NCI-H748 (cell line): ENCODE measurements around the gene MRPL45.

Experiments
- DNase-seq: peaks from one replicate; lab custom pipeline; 2025; ENCODE audit not compliant: unreplicated experiment; lab: John Stamatoyannopoulos, UW

The MRPL45 gene

DNA sequence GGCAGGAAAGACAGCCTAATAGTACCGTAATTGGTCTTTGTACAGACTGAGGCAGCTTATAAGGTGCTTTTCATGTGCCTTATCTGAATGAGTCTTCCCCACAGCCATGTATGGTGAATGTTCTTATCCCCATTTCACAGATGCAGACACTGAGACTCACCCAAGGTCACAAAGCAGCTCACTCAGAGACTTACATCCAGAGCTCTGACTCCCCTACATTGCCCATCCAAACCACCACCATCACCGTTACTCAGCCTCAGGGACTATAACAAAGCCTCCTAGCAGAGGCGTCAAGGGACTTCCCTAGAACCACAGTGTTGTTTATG is 47.4 kb downstream of the MRPL45 start:
- DNase-seq: no peak

DNA sequence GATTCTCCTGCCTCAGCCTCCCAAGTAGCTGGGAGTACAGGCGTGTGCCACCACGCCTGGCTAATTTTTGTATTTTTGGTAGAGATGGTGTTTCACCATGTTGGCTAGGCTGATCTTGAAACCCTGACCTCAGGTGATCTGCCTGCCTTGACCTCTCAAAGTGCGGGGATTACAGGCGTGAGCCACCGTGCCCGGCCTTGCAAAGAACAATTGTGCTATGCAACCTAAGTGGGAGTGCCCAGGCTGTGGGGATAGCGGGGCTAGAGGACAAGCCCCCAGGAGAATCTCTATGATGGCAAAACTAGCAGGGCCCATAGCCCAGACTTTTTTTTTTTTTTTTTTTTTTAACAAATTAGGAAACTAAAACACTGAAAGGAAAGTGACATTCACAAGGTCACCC is 48.8 kb downstream of the MRPL45 start:
- DNase-seq: no peak

DNA sequence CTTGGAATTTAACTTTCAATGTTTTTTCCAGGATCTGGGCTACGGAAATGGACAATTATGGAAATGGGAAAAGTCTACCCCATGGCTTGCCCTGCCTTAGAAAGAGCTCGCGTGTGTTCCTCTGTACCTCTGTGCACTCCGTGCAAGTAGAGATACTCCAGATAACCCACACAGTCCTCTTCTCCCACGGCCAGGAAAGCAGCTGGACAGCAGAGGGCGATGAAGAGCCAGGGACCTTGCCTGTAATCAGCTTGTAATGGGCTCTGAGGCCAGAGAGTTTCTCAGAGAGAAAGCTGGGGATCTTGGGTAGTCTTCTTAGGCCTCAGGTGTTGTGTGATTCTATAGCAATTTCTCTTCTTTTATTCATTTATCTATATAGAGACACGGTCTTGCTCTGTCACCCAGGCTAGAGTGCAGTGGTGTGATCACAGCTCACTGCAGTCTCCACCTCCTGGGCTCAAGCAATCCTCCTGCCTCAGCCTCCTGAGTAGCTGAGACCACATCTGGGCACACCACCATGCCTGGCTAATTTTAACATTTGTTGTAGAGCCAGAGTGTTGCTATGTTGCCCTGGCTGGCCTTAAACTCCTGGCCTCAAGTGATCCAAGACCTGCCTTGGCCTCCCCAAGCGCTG is 52.2 kb downstream of the MRPL45 start:
- DNase-seq: peak; percentile 83

DNA sequence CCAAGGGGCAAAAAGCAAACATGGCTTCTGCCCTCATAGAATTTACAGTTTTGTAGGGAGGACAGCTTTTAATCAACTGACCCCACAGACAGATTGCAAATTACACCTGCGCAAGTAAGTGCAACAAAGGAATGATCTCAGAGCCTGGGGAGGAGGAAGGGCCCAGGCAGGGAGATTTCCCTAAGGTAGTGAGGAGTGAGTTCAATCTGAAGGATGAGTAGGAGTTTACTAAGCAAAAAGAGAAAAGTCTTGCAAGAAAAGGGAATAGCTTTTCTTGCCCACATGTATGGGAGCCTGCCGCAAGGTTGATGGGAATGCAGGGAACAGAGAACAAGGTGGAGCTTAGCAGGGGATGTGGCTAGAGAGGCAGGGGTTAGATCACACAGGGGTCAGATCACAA is 53.1 kb downstream of the MRPL45 start:
- DNase-seq: no peak

DNA sequence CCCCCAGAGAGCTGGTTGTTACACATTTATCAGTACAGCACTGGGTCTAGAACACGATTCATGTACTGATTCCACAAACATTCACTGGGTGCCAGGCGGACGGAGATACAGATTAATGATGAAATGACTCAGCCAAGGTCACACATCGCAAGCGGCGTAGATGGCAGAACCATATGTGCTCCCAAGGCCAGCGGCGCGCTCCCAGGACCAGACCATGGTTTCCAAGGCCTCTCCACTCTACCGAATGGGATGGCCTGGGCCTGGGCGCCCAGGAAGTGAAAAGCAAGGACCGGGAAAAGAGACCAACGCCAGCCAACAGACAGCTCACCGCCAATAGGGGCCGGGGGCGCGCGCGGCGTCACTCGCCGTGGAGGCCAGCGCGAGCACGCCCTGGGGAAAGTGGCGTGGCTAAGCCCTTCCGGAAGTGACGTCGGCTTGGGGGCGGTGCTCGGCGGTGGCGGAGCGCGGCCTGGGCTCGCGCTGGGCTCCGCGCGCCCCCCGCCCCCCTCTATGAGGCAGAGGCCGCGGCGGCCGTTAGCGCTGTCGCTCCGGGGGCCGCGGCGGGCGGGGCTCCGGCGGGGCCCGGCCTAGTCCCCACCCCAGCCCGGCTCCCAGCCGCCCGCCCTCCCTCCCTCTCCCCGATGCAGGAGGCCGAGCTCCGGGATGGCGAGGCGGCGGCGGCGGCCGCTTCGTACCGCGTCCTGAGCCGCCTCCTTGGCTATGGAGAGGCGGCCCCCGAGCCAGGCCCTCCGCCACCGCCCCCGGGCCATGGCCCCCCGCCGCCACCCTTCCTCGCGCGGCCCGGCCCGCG is 54.6 kb downstream of the MRPL45 start, which contains the start of gene SOCS7:
SOCS7 (plus strand) TSS at position 433 of the 811 bp plus-strand sequence; CDS start at position 642, 209 bp downstream.
- DNase-seq: peak; percentile 95

DNA sequence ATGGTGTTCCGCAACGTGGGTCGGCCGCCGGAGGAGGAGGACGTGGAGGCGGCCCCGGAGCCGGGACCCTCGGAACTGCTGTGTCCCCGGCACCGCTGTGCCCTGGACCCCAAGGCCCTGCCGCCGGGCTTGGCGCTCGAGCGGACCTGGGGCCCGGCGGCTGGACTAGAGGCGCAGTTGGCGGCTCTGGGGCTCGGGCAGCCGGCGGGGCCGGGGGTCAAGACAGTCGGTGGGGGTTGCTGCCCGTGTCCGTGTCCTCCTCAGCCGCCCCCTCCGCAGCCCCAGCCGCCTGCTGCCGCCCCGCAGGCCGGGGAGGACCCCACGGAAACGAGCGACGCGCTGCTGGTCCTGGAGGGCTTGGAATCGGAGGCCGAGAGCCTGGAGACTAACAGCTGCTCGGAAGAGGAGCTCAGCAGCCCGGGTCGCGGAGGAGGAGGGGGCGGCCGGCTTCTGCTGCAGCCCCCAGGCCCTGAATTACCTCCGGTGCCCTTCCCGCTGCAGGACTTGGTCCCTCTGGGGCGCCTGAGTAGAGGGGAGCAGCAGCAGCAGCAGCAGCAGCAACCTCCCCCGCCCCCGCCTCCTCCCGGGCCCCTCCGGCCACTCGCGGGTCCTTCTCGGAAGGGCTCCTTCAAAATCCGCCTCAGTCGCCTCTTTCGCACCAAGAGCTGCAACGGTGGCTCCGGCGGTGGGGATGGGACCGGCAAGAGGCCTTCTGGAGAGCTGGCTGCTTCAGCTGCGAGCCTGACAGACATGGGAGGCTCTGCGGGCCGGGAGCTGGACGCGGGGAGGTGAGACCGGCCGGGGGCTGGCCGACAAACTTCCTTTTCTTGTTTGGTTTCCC is 55.5 kb downstream of the MRPL45 start:
- peak; percentile 46 for DNase-seq

DNA sequence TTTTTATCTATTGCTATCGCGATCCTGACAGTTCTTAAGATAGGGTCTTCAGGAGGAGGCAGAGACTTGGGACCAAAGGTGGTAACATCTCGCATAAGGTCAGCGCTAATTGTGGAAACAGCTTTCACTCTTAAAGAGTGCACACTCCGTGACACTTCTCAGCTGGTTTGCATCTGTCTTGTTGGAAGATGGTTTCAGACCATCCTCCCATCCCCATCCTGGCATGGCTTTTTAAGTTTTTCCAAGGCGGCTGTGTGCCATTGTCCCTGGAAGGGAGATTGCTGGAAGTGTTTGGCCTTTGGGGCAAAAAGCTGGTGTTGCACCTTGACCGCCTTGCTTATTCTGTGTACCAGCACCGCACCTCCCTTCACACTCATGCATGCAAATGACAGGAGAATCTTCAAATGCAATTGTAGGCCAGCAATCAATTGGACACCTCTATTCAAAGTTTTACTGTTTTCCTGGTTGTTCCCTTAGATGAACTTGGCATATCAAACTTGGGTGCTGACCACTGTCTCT is 56.2 kb downstream of the MRPL45 start:
- no peak for DNase-seq

DNA sequence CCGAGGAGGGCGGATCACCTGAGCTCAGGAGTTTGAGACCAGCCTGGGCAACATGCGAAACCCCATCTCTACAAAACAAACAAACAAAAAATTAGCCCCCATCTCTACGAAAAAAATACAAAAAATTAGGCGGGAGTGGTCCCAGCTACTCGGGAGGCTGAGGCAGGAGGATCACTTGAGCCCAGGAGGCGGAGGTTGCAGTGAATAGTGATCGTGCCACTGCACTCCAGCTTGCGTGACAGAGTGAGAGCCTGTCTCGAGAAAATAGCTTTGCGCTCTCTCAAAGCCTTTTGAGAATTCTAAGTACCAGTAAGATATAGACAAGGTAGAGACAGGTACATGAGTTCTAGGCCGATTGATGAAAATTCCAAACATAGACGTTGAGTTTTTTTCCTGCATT is 56.7 kb downstream of the MRPL45 start:
- DNase-seq: no peak

DNA sequence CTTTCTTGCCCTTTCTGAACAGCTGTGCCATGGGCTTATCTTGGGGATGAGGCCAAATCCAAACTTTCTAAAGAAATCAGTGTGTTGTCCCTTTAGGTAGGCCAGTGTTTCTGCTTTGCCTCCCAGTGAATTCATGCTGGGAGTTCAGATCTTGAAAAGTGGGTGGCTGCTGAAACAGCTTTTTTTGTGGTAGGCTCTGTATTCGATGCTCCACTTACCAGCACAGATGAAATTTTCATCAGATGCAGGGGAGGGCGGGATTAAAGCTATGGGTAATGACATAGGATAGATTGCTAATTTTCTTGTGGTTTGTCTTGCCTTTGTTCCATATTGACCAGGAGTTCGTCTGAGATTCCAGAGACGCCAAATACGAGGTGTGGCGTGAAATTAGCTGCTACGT is 57.5 kb downstream of the MRPL45 start:
- no peak for DNase-seq

DNA sequence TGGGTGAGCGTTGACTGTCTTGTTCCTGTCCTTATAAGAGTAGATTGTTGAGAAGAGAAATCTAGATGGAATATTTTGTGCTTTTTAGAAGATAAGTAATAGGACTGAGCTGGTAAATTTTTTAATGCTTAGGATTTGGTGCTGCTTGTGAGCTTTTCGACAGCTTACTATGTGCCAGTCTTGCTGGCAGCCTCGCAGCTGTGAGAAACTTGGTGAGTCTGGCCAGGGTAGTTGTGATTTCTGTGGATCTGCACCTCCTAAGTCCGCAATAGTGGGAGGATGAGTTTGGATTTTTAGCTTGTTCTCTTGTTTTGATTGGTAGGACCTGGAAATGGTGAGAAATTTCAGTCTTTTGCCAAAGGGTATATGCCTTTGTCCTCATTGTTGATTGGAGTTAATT is 58.3 kb downstream of the MRPL45 start:
- no peak for DNase-seq

DNA sequence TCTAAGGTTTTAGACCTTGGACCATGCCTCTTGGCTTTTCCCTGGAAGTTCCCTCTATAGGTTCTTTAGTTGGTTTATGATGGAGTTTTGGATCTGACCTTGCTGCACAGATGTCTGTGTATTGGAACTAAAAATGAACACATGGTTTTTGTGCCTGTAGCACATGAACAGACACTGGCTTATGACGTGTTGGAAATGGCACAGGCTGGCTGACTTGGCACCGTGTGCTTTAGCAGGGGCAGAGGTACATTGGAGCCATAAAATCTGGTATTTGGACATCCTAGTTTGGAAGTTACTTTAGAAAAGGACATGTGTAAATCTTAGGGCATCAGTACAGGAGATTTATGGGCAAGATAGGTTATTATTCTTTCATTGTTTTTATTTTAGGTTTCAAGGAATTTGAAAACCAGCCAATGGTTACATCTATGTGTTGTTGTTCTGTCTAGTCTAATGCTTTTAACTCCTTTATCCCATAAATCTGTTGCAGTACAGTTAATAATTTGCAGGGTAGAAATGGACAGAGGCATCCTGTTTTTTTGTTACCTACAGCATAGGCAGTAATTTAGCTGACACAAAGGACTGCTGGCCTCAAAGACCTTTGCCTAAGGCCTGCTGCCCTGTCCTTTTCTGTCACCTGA is 60.6 kb downstream of the MRPL45 start:
- no peak for DNase-seq

DNA sequence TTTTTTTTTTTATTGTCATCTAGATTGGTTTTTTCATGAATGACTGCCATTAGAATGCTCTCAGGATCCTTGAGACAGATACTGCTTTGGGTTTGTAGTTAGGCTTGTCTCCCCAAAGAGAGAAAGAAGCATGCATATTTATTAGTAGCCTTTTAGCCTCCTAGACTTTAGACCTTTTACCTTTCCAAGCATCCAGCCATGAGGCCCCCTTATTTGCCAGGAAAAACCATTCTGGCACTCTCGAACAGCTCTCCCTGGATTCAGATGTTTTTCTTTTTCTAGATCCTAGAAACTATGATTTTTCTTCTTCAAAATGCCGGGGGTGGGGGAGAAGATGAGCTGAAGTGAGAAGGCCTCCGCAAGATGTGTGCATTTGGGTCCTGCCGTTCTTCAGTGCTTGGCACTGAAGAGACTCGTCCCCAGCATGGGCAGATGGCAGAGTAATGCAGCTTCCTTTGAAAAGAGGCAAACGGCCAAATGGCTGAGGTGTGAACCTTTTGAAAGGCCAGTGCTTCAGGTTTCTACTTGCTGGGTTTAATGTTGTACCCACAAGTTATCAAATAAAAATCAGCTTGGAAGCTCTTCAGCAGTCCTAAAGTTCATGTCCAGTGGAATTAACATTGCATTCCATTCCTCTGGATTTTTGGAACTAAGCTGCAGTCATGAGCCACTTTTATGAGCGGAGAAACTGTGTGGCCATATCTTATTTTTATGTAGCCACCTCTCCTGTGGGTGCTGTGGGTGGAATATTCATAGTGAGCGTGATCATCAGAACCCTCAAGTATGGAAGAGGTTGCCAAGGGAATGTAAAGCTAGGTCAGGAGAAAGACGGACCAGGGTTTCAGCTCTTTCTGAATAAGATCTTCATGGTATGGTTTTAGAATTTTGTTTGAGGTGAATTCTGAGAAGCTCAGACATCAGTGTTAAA is 61.9 kb downstream of the MRPL45 start:
- no peak for DNase-seq

DNA sequence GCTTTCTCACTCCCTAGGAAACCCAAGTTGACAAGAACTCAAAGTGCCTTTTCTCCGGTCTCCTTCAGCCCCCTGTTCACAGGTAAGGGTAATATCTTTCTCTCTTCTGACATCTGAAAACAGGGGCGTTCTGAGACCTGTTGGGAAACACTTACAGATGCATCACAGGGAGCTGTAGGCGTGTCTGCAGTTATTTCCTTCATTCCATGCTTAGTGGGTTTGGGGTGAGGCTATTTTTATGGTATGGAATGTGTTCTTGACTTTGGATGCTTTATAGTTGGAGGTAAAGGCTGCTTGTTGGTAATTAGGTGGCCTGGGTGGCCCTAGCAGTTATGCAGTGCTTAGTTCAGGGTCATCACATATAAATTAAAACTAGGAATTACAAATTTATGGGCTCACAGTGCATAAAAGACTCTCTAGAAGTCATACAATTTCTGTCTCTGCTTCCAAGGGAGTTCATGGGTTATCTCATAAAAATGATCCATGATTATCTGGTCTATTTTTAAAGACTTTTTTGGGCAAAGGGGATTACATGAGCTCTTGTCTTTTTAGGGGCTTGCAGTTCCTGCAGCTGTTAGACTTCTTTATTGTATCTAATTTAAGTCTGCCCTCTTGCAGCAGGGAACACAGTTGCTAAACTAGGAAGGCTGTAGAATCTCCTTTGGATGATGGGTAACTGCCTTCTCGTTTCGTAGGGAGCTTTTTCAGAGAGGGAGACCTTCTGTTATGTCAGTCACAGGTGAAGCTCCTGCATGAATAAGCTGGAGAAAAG is 64.9 kb downstream of the MRPL45 start:
- no peak for DNase-seq

DNA sequence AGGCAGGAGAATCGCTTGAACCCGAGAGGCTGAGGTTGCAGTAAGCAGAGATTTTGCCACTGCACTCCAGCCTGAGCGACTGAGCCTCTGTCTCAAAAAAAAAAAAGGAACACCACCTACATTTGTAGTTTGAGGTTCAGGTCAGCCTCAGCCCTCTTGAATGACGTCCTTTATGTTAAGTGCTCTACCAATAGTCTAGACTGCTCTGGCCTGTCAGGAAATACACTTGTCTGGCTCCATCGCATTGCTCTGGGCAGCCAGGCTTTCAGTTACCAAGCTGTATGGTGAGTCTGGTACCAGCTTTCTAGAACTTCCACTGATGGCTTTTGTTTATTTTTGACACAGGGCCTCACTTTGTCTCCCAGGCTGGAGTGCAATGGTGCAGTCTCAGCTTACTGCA is 66.0 kb downstream of the MRPL45 start:
- no peak for DNase-seq

DNA sequence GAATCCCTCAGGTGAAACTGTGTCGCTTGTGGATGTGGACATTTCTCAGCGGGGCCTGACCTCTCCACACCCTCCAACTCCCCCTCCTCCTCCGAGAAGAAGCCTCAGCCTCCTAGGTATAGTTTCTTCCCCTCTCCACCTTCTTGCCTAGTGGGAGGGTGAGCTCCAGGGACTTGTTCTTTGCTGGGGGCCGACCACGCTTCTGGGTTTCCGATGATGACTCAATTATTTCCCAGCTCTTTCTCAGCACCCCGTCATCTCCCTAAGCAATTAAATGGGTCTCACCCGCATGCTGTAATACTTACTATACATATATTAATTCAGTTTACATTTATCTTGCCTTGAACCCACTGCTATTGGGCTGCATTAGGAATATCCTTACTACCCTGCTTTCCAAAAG is 67.8 kb downstream of the MRPL45 start:
- DNase-seq: no peak

DNA sequence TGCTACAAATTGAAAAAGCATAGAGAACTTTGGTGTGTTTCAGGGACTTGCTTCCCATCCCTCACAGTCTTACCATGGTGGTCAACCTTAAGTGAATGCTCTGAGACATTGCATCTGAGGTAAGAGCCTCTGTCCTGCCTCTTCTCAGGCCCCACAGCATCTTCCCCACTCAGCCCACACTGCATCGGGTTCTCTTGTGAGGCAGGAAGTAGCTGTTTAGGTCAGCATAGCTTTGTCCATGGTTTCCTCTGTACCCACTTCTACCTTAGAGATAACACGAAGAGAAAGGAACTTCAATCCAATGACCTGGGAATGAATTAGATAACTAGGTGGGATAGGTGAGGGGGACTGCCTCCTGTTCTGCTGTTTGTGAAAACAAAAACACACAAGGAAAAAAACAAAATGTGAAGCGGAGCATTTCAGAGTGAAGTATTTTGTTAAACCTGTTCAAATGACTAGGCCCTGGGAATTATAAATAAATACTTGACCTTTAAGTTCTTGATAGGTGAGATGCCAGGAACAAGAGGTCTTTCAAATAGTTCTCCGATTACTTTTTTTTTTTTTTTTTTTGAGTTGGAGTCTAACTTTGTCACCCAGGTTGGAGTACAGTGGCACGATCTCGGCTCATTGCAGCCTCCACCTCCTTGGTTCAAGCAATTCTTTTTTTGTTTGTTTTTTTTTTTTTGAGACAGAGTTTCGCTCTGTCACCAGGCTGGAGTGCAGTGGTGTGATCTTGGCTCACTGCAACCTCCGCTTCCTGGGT is 72.3 kb downstream of the MRPL45 start:
- no peak for DNase-seq
